Skin of body (tissue), 2 donors: Measurements from ENCODE around the gene EOLA1. TPM values are rescaled to one million over a fixed set of nuclear protein-coding genes. Genes with fewer than 3 reads are reported as not detected.
"Not testable (repeated sequence)": the region's sequence is repeated elsewhere in the genome, so short reads cannot be mapped to it uniquely, and the experiment has no call there.

Source experiments
- DNase-seq: peaks from one replicate; lab custom pipeline; 2025; lab: John Stamatoyannopoulos, UW
- total RNA-seq: library from RNA; depleted of rRNA; stranded (reverse); fragments of >200 nt; gene quantifications from one replicate; pipeline ENCODE4 v1.2.3, GENCODE V29; 2014

Gene EOLA1
- total RNA-seq, 1 donor from 2014 or later: 6.3 TPM

DNA sequence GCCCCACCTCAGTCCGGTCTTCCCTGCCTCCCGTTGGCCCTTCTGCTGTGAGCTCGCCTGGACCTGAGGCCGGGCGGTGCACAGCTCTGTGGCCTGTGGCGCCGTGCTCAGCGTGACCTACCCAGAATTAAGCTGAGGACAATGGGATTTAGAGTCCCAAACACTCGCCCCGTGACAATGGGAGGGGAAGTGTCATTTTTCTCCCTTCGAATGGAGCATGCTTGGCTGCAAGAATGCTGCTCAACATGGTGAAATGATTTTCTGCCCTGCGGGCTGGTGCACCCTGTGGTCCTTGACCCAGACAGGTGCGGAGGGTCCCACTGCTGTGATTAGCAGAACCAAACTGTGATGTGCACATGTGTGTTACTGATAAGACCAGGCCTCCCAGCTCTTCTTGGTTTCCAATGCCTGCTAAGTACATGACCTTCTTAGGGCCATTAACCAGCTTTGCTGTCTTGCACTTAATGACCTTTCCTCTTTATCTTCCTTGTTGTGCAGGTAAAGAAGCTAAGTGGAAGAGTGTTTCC, 772 bp downstream of the EOLA1 start:
- no peak for DNase-seq

DNA sequence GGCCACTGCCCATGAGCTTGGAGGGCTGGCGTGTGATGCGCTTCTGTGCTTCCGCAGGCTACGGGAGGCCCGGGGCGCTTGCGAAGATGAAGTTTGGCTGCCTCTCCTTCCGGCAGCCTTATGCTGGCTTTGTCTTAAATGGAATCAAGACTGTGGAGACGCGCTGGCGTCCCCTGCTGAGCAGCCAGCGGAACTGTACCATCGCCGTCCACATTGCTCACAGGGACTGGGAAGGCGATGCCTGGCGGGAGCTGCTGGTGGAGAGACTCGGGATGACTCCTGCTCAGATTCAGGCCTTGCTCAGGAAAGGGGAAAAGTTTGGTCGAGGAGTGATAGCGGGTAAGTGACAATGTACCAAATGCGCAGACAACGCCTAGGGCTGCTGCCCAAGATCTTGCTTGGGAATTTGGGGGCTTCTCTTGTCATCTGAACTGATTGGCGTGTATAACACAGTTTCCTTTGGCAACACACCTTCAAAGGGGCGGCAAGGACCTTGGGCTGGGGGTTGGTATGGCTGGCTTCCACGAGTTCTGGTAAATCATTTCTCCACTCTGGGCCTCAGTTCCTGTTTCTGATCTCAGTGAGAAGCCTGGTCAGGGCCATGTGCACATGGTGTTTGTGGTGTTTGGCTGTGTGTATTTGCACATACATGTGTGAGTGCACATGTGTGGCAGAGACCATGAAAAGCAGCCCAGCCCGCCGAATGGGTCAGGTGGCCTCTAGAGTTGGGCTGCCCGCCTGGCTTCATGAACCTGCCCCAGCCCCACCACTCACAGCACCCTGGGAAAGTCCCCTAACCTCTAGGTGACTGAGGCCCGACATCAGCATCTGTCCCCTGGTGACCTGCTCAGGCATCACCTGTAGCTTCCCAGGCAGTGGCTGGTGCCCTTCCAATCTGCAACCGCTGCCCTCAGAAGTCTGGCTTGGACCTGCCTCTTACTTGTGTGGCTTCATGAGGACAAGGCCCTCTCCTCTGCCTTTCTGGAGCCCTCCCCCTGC, 5.0 kb downstream of the EOLA1 start:
- DNase-seq: not testable (repeated sequence)

DNA sequence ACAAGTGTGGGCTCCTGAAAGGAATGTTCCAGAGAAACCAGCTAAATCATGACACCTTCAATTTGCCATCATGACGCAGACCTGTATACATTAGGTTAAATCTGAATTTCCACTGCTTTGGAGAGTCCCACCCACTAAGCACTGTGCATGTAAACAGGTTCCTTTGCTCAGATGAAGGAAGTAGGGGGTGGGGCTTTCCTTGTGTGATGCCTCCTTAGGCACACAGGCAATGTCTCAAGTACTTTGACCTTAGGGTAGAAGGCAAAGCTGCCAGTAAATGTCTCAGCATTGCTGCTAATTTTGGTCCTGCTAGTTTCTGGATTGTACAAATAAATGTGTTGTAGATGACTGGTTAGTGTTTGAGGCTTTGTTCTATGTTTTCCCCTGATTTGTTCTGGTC, 6.2 kb downstream of the EOLA1 start:
- DNase-seq: not testable (repeated sequence)

DNA sequence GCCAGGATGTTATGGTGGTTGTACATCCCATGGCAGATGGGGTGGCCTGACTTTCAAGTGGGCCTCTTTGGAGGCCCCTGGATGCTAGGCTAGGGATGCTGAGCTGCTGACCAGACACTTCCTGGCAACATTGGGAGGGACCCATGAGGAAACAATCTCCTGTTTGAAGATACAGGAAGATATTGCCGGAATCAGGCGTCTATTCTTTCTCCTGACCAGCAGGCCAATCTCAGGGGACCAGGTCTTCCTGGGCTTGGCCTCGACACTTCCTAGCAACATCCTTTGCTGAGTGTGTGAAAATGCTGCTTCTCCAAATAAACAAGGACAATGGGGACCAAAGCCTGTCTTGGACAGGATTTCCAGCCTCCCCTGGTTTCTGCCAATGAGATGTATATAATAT, 7.0 kb downstream of the EOLA1 start:
- not testable (repeated sequence) for DNase-seq

DNA sequence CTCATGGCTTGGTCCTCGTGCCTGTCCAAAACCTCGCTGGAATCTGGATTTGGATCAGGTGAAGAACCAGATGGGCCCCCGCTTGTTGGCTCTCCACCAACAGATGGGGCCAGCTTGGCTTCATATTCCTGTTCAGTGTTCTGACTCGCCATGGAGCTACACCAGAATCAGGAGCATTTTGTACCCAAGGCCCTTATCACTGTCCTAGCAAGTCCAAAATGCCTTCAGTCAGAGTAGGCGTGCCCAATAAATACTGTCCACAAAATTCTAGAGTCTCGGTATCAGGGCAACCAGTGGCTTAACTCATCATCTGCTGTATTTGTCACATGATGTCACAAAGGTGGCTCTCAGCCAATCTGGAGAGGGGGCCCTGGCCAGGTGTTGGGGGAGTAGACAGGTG, 8.9 kb downstream of the EOLA1 start, which contains the start of gene HSFX3:
Gene HSFX3, minus strand, starts transcription at position 224 of the 400 bp plus-strand sequence. Its CDS starts 72 bp downstream, at position 152.
- not testable (repeated sequence) for DNase-seq

DNA sequence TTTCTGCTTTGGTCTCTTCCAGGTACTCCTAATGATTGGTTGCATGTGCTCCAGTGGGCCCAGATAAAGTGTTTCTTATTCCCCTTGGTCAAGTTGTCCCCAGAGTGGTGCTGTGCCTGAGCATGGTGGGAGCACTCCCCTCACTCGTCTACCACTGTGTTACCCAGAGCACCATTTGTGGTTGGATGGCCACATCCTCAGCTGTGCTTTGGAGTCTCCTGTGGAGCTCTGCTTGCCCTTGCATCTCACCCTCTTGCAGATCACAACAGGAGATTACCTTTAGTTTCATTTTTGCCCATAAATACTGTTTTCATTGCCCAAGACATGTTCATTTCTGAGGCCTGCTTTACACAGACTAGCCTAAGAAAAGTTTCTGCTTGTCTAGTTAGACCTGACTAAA, 9.6 kb downstream of the EOLA1 start:
- not testable (repeated sequence) for DNase-seq

DNA sequence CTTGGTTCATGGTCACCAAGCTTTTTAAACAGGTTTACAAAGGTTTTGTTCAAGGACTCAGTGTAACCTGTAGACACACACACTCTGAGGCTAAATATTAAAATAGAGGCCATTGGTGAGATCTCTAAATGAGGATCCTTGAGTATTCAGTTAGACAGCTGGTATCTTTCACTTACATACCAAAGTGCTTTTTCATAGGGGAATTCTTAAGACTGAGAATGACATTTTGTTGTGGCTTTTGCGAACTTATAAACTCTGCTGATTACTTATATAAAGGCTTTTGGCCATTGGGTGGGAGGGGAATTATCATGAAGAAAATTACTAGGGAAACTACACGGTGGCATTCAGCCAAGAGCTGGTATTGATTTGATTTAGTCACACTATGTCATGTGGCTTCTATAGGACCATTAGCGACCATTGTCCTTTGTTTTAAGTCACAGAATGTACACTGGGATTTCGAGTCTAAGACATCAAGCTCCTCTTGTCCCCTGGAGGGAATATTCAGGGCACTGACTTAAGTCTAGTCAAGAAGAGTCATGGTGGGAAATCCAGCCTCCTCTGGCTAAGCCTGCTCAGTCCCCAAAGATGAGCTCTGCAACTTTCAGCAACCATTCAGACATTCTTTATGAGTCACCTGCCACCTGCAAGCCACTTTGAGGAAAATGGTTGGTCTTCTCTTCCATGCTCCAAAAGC, 10.6 kb downstream of the EOLA1 start:
- DNase-seq: not testable (repeated sequence)

DNA sequence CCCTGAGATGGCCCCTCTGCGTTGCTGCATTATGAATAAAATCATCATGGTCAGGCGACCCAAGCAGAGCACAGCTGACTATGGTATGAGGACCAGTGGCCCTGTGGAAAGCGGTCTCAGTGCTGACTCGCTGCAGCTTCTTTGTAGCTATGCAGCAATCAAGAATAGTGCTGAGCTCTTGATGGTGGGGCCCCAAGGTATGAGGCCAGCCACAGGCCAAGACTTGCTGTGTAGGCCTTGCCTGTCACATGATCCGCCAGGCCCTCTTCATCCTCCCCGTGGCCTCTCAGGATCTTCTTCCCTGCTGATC, 11.1 kb downstream of the EOLA1 start:
- not testable (repeated sequence) for DNase-seq

DNA sequence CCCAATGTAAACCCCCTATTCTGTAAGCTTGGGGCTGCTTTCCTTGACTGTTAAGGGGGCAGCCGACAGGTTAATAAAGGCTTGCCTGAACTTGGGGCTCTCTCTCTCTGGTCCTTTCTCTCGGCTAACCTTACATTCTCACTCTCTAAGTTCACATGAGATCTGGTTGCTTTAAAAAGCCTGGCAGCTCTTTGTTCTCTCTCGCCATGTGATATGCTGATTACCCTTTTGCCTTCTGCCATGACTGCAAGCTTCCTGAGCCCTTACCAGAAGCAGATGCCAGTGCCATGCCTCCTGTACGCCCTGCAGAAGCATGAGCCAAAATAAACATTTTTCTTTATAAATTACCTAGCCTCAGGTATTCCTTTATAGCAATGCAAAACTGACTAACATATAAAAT, 14.4 kb downstream of the EOLA1 start:
- DNase-seq: not testable (repeated sequence)

DNA sequence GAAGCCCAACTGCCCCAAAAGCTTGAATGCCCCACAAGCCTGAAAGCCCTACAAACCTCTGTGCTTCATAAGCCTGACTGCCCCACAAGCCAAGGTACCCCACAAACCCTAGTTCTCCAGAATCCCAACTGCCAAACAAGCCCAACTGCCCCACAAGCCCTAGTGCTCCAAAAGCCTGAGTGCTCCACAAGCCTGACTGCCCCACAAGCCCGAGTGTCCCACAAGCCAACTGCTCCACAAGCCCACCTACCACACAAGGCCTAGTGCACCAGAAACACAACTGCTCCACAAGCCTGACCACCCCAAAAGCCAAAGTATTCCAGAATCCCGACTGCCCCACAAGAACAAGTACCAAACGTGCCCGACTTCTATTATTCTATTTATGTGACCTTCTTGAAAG, 22.5 kb downstream of the EOLA1 start:
- no peak for DNase-seq

DNA sequence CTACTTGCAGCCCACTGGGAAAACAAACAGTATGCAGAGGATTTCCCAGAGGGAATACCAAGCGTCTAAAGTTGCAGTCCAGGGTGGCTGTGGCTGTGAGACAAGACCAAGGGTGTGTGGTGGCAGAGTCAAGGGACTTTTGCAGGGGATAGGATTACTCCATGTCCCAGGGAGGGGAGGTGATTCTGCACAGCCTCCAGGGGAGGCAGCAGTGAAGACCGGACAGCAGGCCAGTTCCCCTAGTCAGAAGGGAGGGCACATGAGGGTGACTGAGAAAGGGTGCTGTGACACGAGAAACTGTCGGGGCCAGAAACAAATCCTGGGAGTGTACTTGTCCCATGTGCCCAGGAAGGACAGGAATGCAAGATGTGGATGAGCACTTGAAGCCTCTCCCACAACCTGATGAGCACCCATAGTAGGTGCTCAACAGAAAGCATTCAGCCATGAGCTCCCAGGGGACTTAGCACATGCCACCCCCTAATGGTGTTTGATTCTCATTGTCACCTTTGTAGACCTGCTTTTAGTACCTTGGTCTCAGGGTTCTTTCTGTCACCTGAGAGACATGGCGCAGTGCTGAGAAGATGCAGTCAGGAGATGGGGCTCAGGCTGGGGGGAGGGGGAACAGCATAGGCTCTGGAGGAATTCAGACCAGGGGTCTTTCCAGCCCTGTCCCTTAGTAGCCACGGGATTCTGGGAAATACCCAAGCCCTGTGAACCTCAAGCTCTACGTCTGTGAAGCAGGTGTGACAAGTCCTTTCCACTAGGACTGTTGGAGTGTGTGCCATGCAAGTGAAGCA, 27.0 kb downstream of the EOLA1 start:
- no peak for DNase-seq

DNA sequence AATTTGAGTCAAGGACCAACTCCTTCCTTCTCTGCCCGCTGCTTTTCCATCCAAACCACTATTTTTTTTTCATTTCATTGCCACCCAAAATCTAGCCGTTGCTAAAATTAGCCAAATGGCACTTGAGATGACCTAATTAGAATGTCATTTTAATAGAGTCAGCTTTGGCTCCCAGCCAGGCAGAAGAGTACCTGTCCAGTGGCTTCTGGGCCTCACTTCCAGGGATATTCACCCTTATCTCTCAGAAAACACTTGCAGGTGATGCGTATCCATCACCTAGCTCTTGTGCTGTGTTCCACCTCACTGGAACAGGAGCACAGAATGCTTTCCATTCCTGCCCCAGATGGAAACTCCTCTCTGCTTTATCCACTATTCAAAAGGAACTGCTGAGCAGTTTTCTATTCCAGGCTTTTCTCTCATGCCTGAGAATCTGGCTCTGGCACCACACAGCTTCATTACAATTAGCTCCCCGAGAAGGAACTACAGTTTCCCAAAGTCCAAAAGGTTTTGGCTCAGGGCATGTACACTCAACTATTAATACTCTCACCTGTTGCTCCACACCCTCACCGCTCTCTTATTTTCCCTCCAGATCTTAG, 28.0 kb downstream of the EOLA1 start:
- no peak for DNase-seq

DNA sequence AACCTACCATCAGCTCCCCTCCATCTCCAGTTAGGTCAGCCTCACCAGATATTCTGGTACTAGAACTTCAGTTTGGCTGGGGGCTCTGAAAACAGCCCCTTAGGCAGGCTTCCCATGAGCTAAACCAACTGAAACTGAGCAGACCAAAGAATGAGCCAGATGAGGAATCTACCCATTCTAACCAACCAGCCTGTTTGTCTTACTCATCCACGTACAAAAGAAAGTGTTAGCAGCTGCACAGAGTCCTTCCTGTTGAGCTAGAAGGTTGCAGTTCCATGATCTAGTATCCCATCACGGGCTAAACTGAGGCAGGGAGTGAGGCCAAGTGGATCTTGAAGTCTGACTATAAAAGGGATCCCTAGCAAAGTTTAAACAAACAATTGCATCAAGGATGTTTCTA, 29.0 kb downstream of the EOLA1 start:
- DNase-seq: no peak

DNA sequence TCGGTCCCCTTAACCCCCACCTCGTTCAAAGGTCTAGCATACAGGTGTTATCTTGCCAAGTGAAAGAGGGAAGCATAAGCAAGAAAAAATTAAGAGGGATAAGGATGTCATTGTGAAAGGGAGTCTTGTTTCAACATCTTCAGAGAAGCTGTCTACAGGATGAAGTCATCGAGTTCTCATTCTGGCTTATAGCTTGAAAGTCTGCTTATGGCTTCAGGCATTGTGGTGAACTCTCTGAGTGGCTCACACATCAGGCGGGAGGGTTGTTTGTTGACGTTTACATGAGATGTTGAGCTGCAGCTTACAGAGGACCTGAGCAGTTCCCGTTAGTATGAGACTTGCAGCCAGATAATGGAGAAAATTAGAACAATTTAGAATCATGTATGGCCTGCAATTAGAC, 29.9 kb downstream of the EOLA1 start:
- DNase-seq: no peak

DNA sequence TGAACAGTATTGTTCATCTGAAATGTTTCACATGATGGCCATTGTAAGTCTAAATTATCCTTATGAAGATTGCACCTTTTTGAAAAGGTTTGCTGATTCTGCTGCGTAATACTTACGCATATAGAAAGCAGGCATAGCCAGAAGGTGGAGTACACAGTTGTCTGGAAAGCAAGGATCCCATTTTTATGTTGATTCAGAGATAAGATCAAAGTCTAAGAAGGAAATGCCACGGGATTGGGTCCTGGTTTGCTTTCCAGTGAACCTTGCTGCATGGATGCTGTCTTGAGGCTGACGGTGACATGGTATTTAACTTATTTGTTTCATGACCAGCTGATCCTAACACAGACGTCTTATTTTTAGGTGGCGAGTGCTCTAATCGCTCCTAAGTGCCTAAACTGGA, 31.0 kb downstream of the EOLA1 start:
- no peak for DNase-seq

DNA sequence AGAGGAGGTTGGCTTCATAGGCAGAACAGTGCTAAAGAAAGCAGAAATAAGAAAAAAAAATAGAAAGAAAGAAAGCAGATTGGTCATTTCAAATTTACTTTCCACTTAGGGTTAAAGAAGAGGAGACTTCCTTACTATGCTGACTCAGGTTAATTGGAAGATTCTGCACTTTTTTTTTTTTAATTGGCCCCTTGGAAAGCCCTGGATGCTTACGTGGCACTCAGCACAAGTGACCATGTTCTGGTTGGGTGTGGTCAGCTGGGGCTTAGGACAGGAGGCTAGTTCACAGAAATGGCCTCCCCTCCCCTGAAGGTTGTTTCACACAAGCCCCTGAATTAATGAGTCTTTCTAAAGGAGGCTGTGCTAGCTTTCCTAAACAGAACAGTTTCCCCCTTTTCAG, 31.9 kb downstream of the EOLA1 start:
- DNase-seq: no peak

DNA sequence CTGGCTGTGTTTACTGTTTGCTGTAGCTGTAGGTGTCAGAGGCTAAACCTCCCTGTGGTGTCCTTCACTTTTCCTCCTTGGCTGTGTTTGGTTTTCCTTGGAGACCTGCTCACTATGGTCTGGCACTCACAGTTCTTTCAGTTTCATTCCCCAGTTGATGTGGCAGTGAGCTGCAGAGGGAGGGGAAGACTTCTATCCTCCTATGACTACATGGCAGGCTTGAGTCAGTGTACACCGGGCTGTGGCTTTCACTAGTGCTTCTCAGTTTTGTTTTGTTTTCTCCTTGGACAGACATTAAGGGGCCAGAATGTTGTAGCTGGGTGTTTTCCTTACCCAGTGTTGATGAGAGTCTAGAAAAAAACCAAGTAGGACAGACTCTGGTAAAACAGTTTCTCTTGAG, 32.6 kb downstream of the EOLA1 start:
- not testable (repeated sequence) for DNase-seq

DNA sequence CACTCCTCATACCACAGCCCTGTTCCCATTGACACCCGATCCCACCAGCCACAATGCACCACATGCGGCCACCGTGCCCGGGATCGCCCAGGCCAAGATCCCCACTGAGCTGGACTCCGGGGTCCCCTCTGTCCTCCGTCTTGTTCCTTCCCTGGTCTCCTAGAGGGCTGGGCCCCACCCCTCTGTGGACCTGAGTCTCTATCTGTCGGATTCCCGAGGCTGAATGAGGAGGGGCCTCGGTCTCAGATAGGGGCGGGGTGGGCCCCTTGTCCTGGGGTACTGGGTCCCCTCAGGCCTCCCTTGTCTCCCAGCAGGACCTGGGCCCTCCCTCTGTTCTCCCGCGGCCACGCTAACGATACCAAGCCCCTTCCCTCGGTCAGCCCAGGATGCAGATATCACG, 44.8 kb downstream of the EOLA1 start:
- not testable (repeated sequence) for DNase-seq

DNA sequence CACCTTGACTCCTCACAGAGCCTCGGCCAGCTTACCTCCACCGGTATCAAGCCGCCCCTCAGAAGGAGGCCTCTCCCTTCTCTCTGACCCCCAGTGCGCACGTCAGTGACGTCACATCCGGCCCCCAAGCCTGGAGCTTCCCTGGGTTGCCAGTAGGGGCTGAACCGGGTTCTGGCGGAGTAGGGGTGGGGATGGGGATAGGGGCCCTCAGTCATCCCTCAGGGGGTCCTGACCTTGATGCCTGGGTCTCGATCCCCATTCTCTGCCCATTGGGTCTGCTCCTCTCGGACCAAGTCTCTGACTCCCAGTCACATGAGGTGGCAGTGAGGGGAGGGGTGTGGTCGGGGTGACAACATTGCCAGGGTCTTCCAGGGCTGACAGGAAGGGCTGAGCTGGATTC, 46.5 kb downstream of the EOLA1 start, which contains the start of gene MAGEA9B:
Gene MAGEA9B, minus strand, starts transcription at position 101 of the 400 bp plus-strand sequence. CDS start 4,280 bp downstream, outside the sequence.
- DNase-seq: not testable (repeated sequence)

DNA sequence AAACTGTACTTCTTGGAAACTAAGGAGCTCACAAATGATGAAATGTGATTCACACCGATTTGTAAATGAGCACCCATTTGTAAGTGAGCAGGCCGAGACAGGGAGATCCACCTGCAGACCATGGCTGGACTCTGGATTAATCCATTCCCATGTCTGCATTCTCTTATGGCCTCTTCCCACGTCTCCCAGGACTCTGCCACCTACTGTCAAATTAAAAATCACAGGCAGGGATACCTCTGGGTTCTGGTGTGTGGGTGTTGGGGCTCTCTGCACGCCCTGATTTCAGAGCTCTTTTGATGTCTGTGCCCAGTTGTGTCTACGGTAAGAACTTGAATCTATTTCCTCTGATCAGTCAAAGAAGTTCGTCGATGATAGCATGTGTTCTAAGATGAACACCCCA, 50.2 kb downstream of the EOLA1 start:
- DNase-seq: not testable (repeated sequence)

DNA sequence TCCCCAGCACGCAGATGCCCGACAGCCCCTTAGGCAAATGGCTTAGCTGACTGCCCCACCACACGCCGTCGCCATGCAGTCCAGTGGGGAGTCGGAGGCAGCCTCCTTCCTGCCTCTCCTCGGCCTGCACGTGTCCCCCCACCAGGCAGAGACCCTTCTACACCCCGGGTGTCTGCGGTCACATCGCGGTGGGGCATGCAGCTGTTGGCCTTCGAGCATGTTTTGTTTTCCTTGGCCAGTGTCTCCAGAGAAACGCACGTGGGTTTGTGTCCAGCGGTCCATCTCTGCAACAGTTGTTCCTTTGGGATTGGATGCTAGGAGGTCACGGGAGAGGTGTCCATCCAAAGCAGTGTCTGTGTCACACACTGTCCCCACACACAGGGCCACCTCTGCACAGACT, 54.4 kb downstream of the EOLA1 start, which contains the start of gene HSFX2:
Gene HSFX2, minus strand, starts transcription at position 101 of the 400 bp plus-strand sequence. CDS start 614 bp downstream, outside the sequence.
- DNase-seq: not testable (repeated sequence)
